NB4 (cell line): ENCODE results near the gene KDM6A.
"Not testable (repeated sequence)": the region's sequence is repeated elsewhere in the genome, so short reads cannot be mapped to it uniquely, and the experiment has no call there.

ENCODE experiments used
- DNase-seq: peaks from one replicate; pipeline ENCODE4 v3.0.0; 2010; ENCODE audit warnings: low read depth
- H3K4me3 ChIP-seq: one replicate; pipeline ENCODE4 v1.5.1; 2011; ENCODE audit warnings: mild to moderate bottlenecking, low read depth, low read length, moderate library complexity
- CTCF ChIP-seq: IDR thresholded peaks from one replicate; pipeline ENCODE4 v1.5.1; 2012; ENCODE audit warnings: low read depth, low read length
- MYC ChIP-seq: IDR thresholded peaks from 2 replicates; pipeline ENCODE4 v1.6.1; 2011; ENCODE audit warnings: low read depth, low read length
- POLR2A ChIP-seq: IDR thresholded peaks from 2 replicates; pipeline ENCODE4 v1.6.1; 2011; ENCODE audit warnings: mild to moderate bottlenecking; ENCODE audit not compliant: insufficient read length; ENCODE audit errors: extremely low read depth
- TF ChIP-seq, protein P1 (sequence below): IDR thresholded peaks from 2 replicates; pipeline ENCODE4 v1.6.1; 2011; ENCODE audit warnings: low read depth, low read length

KDM6A gene

DNA sequence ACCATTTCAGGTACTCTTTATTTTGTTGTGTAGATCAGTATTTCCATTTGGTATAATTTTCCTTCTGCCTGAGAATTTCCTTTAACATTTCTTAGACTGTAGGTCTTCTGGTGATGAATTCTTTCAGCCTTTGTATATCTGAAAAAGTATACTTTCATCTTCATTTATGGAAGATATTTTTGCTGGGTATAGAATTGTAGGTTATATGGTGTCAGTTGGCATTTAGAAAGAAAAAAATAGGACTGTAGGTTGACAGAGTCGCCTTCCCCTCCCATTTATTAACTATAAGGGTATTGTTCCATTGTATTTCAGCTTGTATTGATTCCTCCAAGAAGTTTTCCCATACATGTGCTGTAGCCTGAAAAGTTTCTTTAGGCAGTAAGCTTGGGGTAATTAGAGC is 71.9 kb downstream of the KDM6A start:
- H3K4me3 ChIP-seq, result no peak overlapping the region
- DNase-seq, result no peak
- TF ChIP-seq, protein P1, sequence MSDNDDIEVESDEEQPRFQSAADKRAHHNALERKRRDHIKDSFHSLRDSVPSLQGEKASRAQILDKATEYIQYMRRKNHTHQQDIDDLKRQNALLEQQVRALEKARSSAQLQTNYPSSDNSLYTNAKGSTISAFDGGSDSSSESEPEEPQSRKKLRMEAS, result no peak
- TF ChIP-seq MYC (no peak), CTCF (no peak), POLR2A (no peak)

GRCh38 chrX:44945736-44946135 is 72.7 kb downstream of the KDM6A start:
- TF ChIP-seq CTCF (no peak), MYC (no peak), POLR2A (no peak)
- TF ChIP-seq, protein P1, result no peak
- peak; percentile 3 for DNase-seq
- H3K4me3 ChIP-seq, result no peak overlapping the region

GRCh38 chrX:44946771-44947170 is 73.8 kb downstream of the KDM6A start:
- TF ChIP-seq MYC (no peak), POLR2A (no peak)
- DNase-seq, result no peak
- no peak overlapping the region for H3K4me3 ChIP-seq

DNA sequence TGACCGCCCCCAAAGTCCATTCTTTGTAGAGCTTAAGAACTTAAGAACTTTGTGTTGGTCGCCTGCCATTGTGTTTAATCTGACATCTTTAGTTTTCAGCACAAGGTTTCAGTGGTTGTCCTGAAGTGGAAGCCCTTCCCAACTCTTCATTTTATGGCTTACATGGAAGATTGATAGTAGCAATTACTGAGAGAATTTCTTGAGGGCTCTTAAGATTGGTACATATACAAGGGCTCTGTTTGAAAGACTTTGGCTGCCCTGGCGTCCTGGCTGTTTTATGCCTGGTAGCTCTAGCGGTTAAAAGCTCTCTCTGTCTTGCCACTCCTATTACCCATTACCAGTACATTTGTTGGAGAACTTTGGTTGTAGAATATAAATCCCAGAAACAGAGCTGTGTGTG is 75.0 kb downstream of the KDM6A start:
- TF ChIP-seq CTCF, result no peak
- TF ChIP-seq, protein P1, result no peak
- no peak overlapping the region for H3K4me3 ChIP-seq
- DNase-seq, result no peak

GRCh38 chrX:44948406-44948805 is 75.4 kb downstream of the KDM6A start:
- no peak for DNase-seq
- no peak for TF ChIP-seq MYC
- TF ChIP-seq POLR2A, result no peak
- TF ChIP-seq, protein P1, result no peak
- TF ChIP-seq CTCF, result no peak
- no peak overlapping the region for H3K4me3 ChIP-seq

DNA sequence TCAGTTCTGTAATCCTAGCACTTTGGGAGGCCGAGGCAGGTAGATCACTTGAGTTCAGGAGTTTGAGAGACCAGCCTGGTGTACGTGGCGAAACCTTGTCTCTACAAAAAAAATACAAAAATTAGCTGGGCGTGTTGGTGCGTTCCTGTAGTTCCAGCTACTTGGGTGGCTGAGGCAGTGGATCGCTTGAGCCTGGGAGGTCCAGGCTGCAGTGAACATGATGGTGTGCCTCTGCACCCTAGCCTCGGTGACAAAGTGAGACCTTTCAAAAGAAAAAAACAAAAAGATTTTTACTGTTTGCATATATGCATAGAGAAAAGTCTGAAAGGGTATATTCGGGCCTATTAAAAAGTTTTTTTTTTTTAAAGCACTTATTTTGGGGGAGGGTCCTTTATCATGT is 76.1 kb downstream of the KDM6A start:
- no peak for DNase-seq
- TF ChIP-seq CTCF (no peak), POLR2A (no peak), MYC (no peak)
- TF ChIP-seq, protein P1, result no peak
- no peak overlapping the region for H3K4me3 ChIP-seq

- H3K4me3 ChIP-seq, DNase-seq: not testable (repeated sequence)
Measured at GRCh38 chrX:44950471-44951366, 77.7 kb downstream of the KDM6A start.
